GM21360 (cell line): Measurements from ENCODE around the gene WASHC2C.
"Not testable (repeated sequence)": the region's sequence is repeated elsewhere in the genome, so short reads cannot be mapped to it uniquely, and the experiment has no call there.

Experiments
- ATAC-seq: cut with Tn5 transposase; IDR thresholded peaks from one replicate; pipeline ENCODE4 v1.9.1; 2021; ENCODE audit warnings: mild to moderate bottlenecking, moderate library complexity; ENCODE audit not compliant: unreplicated experiment

The WASHC2C gene

GRCh38 chr10:45757661-45758396 lies 30.8 kb downstream of the WASHC2C start:
- not testable (repeated sequence) for ATAC-seq

DNA sequence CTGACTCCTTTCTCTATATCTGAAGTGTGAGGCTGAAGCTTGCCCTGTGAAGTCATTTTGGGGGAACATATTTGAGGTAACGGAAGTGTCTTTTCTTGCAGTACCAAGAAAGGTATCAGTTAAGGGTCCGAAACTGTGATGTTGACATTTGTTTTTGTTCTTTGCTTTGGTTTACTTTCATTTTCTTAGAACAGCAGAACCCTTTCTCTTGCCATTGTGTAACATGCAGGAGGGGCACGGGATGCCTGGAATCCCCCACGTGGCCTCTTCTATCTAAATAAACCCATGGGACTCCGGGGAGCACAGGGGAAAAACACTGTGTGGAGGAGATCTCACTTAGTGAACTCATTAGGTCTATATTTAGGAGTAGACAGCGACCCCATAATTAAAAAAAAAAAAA lies 34.6 kb downstream of the WASHC2C start:
- ATAC-seq, result not testable (repeated sequence)

DNA sequence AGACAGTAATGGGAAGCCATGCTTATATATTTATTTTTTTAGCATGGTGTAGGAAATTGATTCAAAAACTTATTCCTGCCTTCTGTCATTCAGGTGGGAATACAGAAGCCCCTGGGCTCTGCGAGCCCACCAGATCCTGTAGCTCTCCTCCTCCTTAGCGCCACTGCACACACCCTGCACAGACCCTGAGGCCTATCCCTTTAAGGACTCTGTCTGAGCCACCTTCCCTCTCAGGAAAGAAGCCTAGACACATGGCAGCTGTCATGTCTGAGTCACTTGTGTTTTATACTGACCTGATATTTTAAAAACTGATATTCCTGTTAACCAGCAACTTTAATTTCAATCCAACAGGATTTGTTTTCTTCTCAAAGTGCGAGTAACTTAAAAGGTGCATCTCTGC lies 36.0 kb downstream of the WASHC2C start:
- ATAC-seq, result not testable (repeated sequence)

DNA sequence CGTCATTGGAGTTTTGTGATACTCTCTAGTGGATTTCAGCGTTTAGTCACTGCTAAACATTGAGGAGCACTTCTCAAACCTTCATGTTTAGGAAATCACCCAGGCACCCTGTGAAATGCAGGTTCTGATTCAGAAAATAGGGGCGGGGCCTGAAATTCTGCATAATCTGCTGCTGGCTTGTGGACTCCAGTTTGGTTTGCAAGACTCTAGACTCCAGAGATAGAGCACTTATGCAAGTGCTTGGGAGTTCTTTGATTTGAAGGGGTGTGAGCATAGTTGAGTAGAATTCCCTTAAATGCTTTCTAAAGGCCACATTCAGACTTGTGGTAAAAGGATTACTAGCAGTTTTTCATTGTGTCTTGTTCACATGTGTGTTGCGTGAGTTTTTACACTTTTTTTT lies 41.3 kb downstream of the WASHC2C start:
- ATAC-seq, result not testable (repeated sequence)

GRCh38 chr10:45771757-45772461 lies 44.8 kb downstream of the WASHC2C start:
- ATAC-seq, result not testable (repeated sequence)

GRCh38 chr10:45786217-45786616 lies 59.2 kb downstream of the WASHC2C start:
- ATAC-seq, result not testable (repeated sequence)

GRCh38 chr10:45787212-45787741 lies 60.2 kb downstream of the WASHC2C start:
- not testable (repeated sequence) for ATAC-seq

GRCh38 chr10:45789991-45790390 lies 62.9 kb downstream of the WASHC2C start:
- ATAC-seq, result not testable (repeated sequence)

DNA sequence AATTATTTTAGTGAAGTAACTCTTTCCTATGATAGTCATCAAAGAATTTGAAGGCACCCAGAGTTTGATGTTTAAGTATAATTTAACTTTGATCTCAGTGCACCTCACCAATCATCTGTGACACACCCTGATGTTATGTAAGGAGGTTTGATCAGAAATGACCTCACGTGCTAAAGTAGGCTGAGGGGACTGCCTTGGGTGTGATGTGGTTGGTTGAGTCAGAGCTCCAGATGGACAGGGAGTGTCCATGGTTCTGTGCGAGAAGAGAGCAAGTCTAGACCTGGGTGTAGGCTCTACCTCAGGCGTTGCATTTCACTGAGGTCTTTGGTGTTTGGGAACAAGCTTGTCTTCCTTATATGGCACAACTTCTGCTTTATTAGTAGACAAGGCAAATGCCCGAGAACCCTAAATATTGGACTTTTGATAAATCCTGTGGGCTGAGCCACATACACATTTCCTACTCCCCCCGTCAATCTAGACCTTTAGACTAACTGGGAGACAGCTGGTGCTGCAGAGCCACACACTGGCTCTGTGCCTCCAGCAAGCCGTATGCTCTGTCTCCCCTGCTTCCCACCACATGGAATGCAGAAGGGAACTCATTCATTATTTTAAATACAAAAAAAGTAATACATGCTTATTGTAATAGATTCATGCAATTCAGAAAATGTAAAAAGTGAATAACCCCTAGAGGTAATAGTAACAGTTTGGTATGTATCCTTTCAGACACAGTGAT lies 63.8 kb downstream of the WASHC2C start:
- ATAC-seq, result not testable (repeated sequence)

DNA sequence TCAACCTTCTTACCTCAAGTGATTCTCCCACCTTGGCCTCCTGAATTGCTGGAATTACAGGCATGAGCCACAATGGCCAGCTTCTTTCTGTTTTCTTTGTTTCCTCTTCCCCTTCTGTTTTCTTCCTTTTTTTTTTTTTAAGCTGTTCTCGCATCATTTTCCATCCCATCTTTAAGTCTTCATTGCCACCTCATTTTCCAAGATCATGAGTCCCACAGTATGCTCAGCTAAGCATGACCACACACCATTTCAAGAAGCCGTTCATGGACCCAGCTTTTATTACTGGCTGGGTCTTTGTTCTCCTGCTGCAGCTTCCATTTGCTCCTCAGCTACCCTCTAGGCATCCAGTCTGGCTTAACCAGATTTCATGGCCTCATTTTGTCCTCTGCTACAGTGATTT lies 67.7 kb downstream of the WASHC2C start:
- not testable (repeated sequence) for ATAC-seq

GRCh38 chr10:45803060-45804010 lies 76.3 kb downstream of the WASHC2C start:
- not testable (repeated sequence) for ATAC-seq

- ATAC-seq, result not testable (repeated sequence)
These were observed 77.9 kb downstream of the WASHC2C start for GRCh38 chr10:45804996-45805395.

DNA sequence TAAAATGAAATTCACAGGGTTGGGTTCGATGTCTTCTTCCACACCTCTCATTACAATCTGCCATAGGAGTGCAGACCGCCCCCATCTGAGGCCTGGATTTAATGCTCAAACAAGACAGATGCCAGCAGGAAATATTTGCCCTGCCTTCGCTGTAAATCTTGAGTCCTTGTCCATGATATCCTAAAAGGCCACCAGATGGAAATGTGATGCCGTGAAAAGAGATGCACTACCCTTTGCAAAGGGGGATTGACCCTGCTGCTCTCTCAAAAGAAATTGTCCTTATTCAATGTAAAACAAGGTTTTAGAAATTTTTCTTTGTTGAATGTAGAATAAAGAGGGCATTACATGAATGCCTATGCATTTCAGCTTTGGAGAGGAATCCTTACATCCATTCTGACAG lies 82.8 kb downstream of the WASHC2C start:
- ATAC-seq, result no peak

DNA sequence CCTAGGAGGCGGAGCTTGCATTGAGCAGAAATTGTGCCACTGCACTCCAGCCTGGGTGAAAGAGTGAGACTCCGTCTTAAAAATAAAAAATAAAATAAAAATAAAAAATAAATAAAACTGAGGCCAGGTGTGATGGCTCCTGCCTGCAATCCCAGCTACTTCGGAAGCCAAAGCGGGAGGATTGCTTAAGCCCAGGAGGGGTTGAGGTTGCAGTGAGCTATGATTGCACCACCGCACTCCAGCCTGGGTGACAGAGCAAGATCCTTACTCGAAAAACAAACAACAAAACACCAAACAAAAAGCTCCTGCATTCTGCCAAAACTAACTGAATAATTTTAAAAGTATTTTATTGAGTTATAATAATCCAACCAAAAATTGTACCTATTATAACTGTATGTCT lies 84.0 kb downstream of the WASHC2C start:
- no peak for ATAC-seq

GRCh38 chr10:45812959-45813358 lies 85.9 kb downstream of the WASHC2C start:
- not testable (repeated sequence) for ATAC-seq

GRCh38 chr10:45814146-45814545 lies 87.1 kb downstream of the WASHC2C start:
- not testable (repeated sequence) for ATAC-seq

DNA sequence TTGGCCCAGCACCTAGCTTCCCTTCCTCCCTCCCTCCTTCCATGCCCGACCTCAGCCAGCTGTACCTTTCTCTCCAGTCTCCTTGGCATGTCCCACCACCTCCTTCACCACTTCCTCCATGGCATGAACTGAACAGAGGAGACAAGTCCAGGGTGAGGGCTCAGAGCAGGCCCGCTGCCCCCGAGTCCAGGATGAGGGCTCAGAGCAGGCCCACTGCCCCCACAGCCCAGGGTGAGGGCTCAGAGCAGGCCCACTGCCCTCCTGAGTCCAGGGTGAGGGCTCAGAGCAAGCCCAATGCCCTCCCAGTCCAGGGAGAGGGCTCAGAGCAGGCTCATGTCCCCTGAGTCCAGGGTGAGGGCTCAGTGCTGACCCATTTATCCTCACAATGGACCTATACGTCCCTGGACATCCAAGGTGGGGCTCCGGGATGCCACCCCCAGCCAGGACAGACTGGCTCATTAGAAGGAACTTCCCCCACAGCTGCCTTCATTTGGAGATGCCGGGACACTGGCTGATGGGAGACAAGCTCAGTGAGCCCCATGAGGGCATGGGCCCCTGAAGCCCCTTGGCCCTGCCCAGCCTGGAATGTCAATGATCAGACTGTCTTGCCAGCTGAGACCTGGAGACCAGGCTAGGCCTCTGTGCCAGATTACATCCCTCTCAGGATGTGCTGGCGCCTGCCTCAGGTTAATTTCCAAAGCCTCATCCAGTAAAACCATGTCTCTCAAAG lies 90.2 kb downstream of the WASHC2C start:
- no peak for ATAC-seq

DNA sequence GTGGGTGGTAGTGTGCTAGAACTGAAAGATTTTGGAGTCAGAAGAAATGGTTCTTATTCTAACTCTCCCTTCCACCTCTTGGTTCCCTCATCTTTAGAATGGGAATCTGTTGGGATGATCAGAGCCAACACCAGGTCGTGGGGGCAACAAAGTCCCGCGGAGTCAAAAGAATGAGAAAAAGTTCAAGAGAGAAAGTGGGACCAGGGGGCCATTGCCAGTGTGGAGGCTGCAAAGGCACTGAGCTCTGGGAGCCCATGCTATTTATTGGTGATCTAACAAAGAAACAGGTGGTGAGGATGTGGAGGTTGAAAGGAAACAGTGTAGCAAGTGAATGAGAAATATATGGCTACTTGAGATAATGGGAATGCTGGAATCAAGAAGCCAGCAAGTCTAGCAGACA lies 90.8 kb downstream of the WASHC2C start:
- no peak for ATAC-seq

- ATAC-seq, result no peak
These were observed 92.5 kb downstream of the WASHC2C start for GRCh38 chr10:45819552-45819951.
